Naive B cell (primary cell): ENCODE measurements around the gene NCAM1. TPM values are rescaled to one million over a fixed set of nuclear protein-coding genes. Genes with fewer than 3 reads are reported as not detected.
"Not testable (repeated sequence)": the region's sequence is repeated elsewhere in the genome, so short reads cannot be mapped to it uniquely, and the experiment has no call there.

Experiments used
- ATAC-seq, 2 donors: fragments of 150-1000 bp; cut with Tn5 transposase; 2 replicates each; pipeline ENCODE4 v1.10.0; 2021; ENCODE audit warnings: low read depth in 2 of 2, mild to moderate bottlenecking in 2 of 2, moderate library complexity in 2 of 2
- DNase-seq: peaks from one replicate; pipeline ENCODE4 v3.0.0; 2022
- H3K27ac Mint-ChIP-seq, 6 donors: one replicate each; pipeline ENCODE4 v1.8.0; 2020 to 2022; ENCODE audit warnings: mild to moderate bottlenecking in 6 of 6, mixed read lengths in 6 of 6, moderate library complexity in 5 of 6, inconsistent platforms in 2 of 6
- H3K27me3 Mint-ChIP-seq, 3 donors: one replicate each; pipeline ENCODE4 v1.8.0; 2021 to 2022; ENCODE audit warnings: mixed read lengths in 3 of 3, mild to moderate bottlenecking in 1 of 3
- H3K36me3 Mint-ChIP-seq, 2 donors: one replicate each; pipeline ENCODE4 v1.8.0; 2020 to 2022; ENCODE audit warnings: mixed read lengths in 2 of 2, inconsistent platforms in 1 of 2, mild to moderate bottlenecking in 1 of 2
- H3K4me1 Mint-ChIP-seq, 3 donors: one replicate each; pipeline ENCODE4 v1.8.0; 2020 to 2022; ENCODE audit warnings: mixed read lengths in 3 of 3, inconsistent platforms in 1 of 3, mild to moderate bottlenecking in 1 of 3, moderate library complexity in 1 of 3
- H3K4me3 Mint-ChIP-seq, 8 donors: one replicate each; pipeline ENCODE4 v1.8.0; 2020 to 2022; ENCODE audit warnings: mild to moderate bottlenecking in 8 of 8, mixed read lengths in 8 of 8, moderate library complexity in 8 of 8, inconsistent platforms in 2 of 8
- H3K9me3 Mint-ChIP-seq, 7 donors: one replicate each; pipeline ENCODE4 v1.8.0; 2020 to 2022; ENCODE audit warnings: mixed read lengths in 7 of 7, mild to moderate bottlenecking in 5 of 7, inconsistent platforms in 2 of 7, moderate library complexity in 1 of 7
- polyA plus RNA-seq, 6 donors: library from polyadenylated mRNA; unstranded; fragments of 300-500 nt; fragmentation: Illumina TruSeq; gene quantifications; one replicate each; pipeline ENCODE4 v1.2.3, GENCODE V29; 2021; ENCODE audit warnings: low read depth in 6 of 6

NCAM1 gene
- polyA plus RNA-seq, 6 donors from 2014 or later: 0.05 TPM; not detected in 5

- not testable (repeated sequence) for H3K27me3 Mint-ChIP-seq, H3K27ac Mint-ChIP-seq
- peaks cover 0 to 11% (median 4%) of the 10 kb centered on the region in 7 donors for H3K9me3 Mint-ChIP-seq
Observed at GRCh38 chr11:113053042-113053441, 91.8 kb downstream of the NCAM1 start.

GRCh38 chr11:113057038-113057437 is 95.8 kb downstream of the NCAM1 start:
- Mint-ChIP-seq H3K27me3 (peaks cover 0 to 4% (median 0%) of the 10 kb centered on the region in 3 donors), H3K27ac (no peak overlapping the region), H3K4me1 (no peaks in the 10 kb centered on the region), H3K36me3 (no peaks in the 10 kb centered on the region), H3K4me3 (no peak overlapping the region), H3K9me3 (peaks cover 0 to 9% (median 3%) of the 10 kb centered on the region in 7 donors)
- ATAC-seq (no peak), DNase-seq (no peak)

More at GRCh38 chr11:113053042-113053441, 91.8 kb downstream of the NCAM1 start:
- not testable (repeated sequence) for H3K4me3 Mint-ChIP-seq, H3K36me3 Mint-ChIP-seq, DNase-seq, H3K4me1 Mint-ChIP-seq, ATAC-seq

- Mint-ChIP-seq H3K4me1 (no peaks in the 10 kb centered on the region), H3K9me3 (peaks cover 0 to 5% (median 0%) of the 10 kb centered on the region in 7 donors), H3K36me3 (no peaks in the 10 kb centered on the region), H3K4me3 (no peak overlapping the region), H3K27ac (no peak overlapping the region), H3K27me3 (peaks cover 0 to 4% (median 0%) of the 10 kb centered on the region in 3 donors)
- DNase-seq: no peak
- no peak for ATAC-seq
Observed at GRCh38 chr11:113059548-113059947, 98.3 kb downstream of the NCAM1 start.

GRCh38 chr11:113065330-113065729 is 104.1 kb downstream of the NCAM1 start:
- H3K36me3 Mint-ChIP-seq: no peaks in the 10 kb centered on the region
- H3K27me3 Mint-ChIP-seq: no peaks in the 10 kb centered on the region
- ATAC-seq (no peak), DNase-seq (no peak)
- H3K4me1 Mint-ChIP-seq: no peaks in the 10 kb centered on the region
- H3K4me3 Mint-ChIP-seq: no peak overlapping the region
- H3K27ac Mint-ChIP-seq: no peak overlapping the region
- H3K9me3 Mint-ChIP-seq: no peaks in the 10 kb centered on the region

- H3K9me3 Mint-ChIP-seq: peaks cover 0 to 4% (median 0%) of the 10 kb centered on the region in 7 donors
- DNase-seq (no peak), ATAC-seq (no peak)
- no peak overlapping the region for H3K4me3 Mint-ChIP-seq
- H3K4me1 Mint-ChIP-seq: no peaks in the 10 kb centered on the region
- no peaks in the 10 kb centered on the region for H3K36me3 Mint-ChIP-seq
- no peak overlapping the region for H3K27ac Mint-ChIP-seq
- no peaks in the 10 kb centered on the region for H3K27me3 Mint-ChIP-seq
Observed at GRCh38 chr11:113072237-113072858, 111.1 kb downstream of the NCAM1 start.

GRCh38 chr11:113073290-113073953 is 112.2 kb downstream of the NCAM1 start:
- DNase-seq (no peak), ATAC-seq (no peak)
- Mint-ChIP-seq H3K4me1 (no peaks in the 10 kb centered on the region), H3K9me3 (peaks cover 0 to 4% (median 0%) of the 10 kb centered on the region in 7 donors), H3K27ac (no peak overlapping the region), H3K36me3 (no peaks in the 10 kb centered on the region), H3K27me3 (no peaks in the 10 kb centered on the region), H3K4me3 (no peak overlapping the region)

GRCh38 chr11:113075586-113076095 is 114.4 kb downstream of the NCAM1 start:
- no peaks in the 10 kb centered on the region for H3K4me1 Mint-ChIP-seq
- ATAC-seq: no peak

GRCh38 chr11:113077379-113077778 is 116.2 kb downstream of the NCAM1 start:
- no peaks in the 10 kb centered on the region for H3K36me3 Mint-ChIP-seq
- H3K4me1 Mint-ChIP-seq: no peaks in the 10 kb centered on the region
- H3K4me3 Mint-ChIP-seq: no peak overlapping the region
- no peak overlapping the region for H3K27ac Mint-ChIP-seq
- ATAC-seq: no peak
- DNase-seq: no peak
- H3K9me3 Mint-ChIP-seq: peaks cover 0 to 4% (median 0%) of the 10 kb centered on the region in 7 donors
- peaks cover 0 to 4% (median 0%) of the 10 kb centered on the region in 3 donors for H3K27me3 Mint-ChIP-seq

More at GRCh38 chr11:113075586-113076095, 114.4 kb downstream of the NCAM1 start:
- Mint-ChIP-seq H3K9me3 (peaks cover 0 to 4% (median 0%) of the 10 kb centered on the region in 7 donors), H3K27me3 (peaks cover 0 to 2% (median 0%) of the 10 kb centered on the region in 3 donors), H3K27ac (no peak overlapping the region), H3K4me3 (no peak overlapping the region), H3K36me3 (no peaks in the 10 kb centered on the region)
- DNase-seq: no peak

- no peak for ATAC-seq
Observed at GRCh38 chr11:113082341-113082955, 121.2 kb downstream of the NCAM1 start.

GRCh38 chr11:113083571-113083970 is 122.4 kb downstream of the NCAM1 start:
- peaks cover 0 to 4% (median 4%) of the 10 kb centered on the region in 3 donors for H3K27me3 Mint-ChIP-seq
- no peaks in the 10 kb centered on the region for H3K4me1 Mint-ChIP-seq
- no peak for ATAC-seq

More at GRCh38 chr11:113082341-113082955, 121.2 kb downstream of the NCAM1 start:
- Mint-ChIP-seq H3K27me3 (peaks cover 0 to 4% (median 4%) of the 10 kb centered on the region in 3 donors), H3K4me3 (no peak overlapping the region), H3K27ac (no peak overlapping the region), H3K4me1 (no peaks in the 10 kb centered on the region), H3K9me3 (no peaks in the 10 kb centered on the region), H3K36me3 (no peaks in the 10 kb centered on the region)
- no peak for DNase-seq

GRCh38 chr11:113084297-113084696 is 123.1 kb downstream of the NCAM1 start:
- ATAC-seq (no peak), DNase-seq (no peak)
- no peaks in the 10 kb centered on the region for H3K9me3 Mint-ChIP-seq
- H3K27ac Mint-ChIP-seq: peak overlapping the region in 1 of 6 donors; percentile 7
- no peaks in the 10 kb centered on the region for H3K36me3 Mint-ChIP-seq
- peaks cover 0 to 4% (median 4%) of the 10 kb centered on the region in 3 donors for H3K27me3 Mint-ChIP-seq
- no peaks in the 10 kb centered on the region for H3K4me1 Mint-ChIP-seq
- no peak overlapping the region for H3K4me3 Mint-ChIP-seq

More at GRCh38 chr11:113083571-113083970, 122.4 kb downstream of the NCAM1 start:
- no peak overlapping the region for H3K27ac Mint-ChIP-seq
- no peak overlapping the region for H3K4me3 Mint-ChIP-seq
- no peaks in the 10 kb centered on the region for H3K9me3 Mint-ChIP-seq
- H3K36me3 Mint-ChIP-seq: no peaks in the 10 kb centered on the region
- no peak for DNase-seq

- no peak overlapping the region for H3K27ac Mint-ChIP-seq
- no peaks in the 10 kb centered on the region for H3K4me1 Mint-ChIP-seq
- no peak for DNase-seq
- peaks cover 0 to 9% (median 4%) of the 10 kb centered on the region in 3 donors for H3K27me3 Mint-ChIP-seq
- no peak overlapping the region for H3K4me3 Mint-ChIP-seq
- H3K36me3 Mint-ChIP-seq: no peaks in the 10 kb centered on the region
- no peaks in the 10 kb centered on the region for H3K9me3 Mint-ChIP-seq
- no peak for ATAC-seq
Observed at GRCh38 chr11:113085446-113085845, 124.2 kb downstream of the NCAM1 start.

- peaks cover 0 to 6% (median 4%) of the 10 kb centered on the region in 3 donors for H3K27me3 Mint-ChIP-seq
- no peaks in the 10 kb centered on the region for H3K36me3 Mint-ChIP-seq
- H3K27ac Mint-ChIP-seq: no peak overlapping the region
- H3K4me1 Mint-ChIP-seq: no peaks in the 10 kb centered on the region
- ATAC-seq (no peak), DNase-seq (no peak)
- no peaks in the 10 kb centered on the region for H3K9me3 Mint-ChIP-seq
- H3K4me3 Mint-ChIP-seq: no peak overlapping the region
Observed at GRCh38 chr11:113087706-113088105, 126.5 kb downstream of the NCAM1 start.
